Spleen (tissue), 11 donors: ENCODE data around the gene FAM83F. TPM values are rescaled to one million over a fixed set of nuclear protein-coding genes. Genes with fewer than 3 reads are reported as not detected.
A peak's percentile ranks its signal among the peaks of the same experiment; 100 is the strongest.

ENCODE experiments used
- DNase-seq: peaks from one replicate; pipeline ENCODE4 v3.0.0-alpha.2; 2020
- H3K27ac ChIP-seq, 8 donors: fragments of 200-600 bp; sonication (generic) in 7 of 8; 1 replicate in 4 of 8; 2 replicates in 4 of 8; pipeline versions ENCODE4 v1.5.0 to v1.8.0; 2016 to 2021; ENCODE audit warnings: inconsistent platforms in 4 of 8, mild to moderate bottlenecking in 4 of 8, moderate library complexity in 1 of 8
- H3K27me3 ChIP-seq, 7 donors: fragments of 200-600 bp; sonication (generic) in 6 of 7; replicated peaks in 1 of 7; 1 replicate in 4 of 7; 2 replicates in 3 of 7; pipeline versions ENCODE4 v1.5.0 to v1.8.0; 2016 to 2021; ENCODE audit warnings: inconsistent platforms in 3 of 7, mild to moderate bottlenecking in 1 of 7
- H3K36me3 ChIP-seq, 6 donors: fragments of 200-600 bp; sonication (generic) in 5 of 6; 1 replicate in 4 of 6; 2 replicates in 2 of 6; pipeline versions ENCODE4 v1.5.0 to v1.8.0; 2016 to 2021; ENCODE audit warnings: inconsistent platforms in 2 of 6
- H3K4me1 ChIP-seq, 6 donors: fragments of 200-600 bp; sonication (generic) in 5 of 6; 1 replicate in 3 of 6; 2 replicates in 3 of 6; pipeline versions ENCODE4 v1.5.0 to v1.8.0; 2016 to 2021; ENCODE audit warnings: inconsistent platforms in 3 of 6
- H3K4me3 ChIP-seq, 8 donors: fragments of 200-600 bp; sonication (generic) in 7 of 8; 1 replicate in 4 of 8; 2 replicates in 4 of 8; pipeline versions ENCODE4 v1.5.0 to v1.8.0; 2016 to 2021; ENCODE audit warnings: inconsistent platforms in 4 of 8, mild to moderate bottlenecking in 4 of 8, moderate library complexity in 2 of 8
- H3K9me3 ChIP-seq, 8 donors: fragments of 200-600 bp; sonication (generic) in 7 of 8; 1 replicate in 4 of 8; 2 replicates in 4 of 8; pipeline versions ENCODE4 v1.5.0 to v1.8.0; 2016 to 2021; ENCODE audit warnings: inconsistent platforms in 4 of 8
- POLR2A ChIP-seq, 3 donors: fragments of 450-650 bp; IDR thresholded peaks; one replicate each; pipeline ENCODE4 v1.5.1; 2017; ENCODE audit warnings: antibody characterized with exemption in 3 of 3, mild to moderate bottlenecking in 1 of 3
- POLR2AphosphoS5 ChIP-seq, 3 donors: sonication (generic); formaldehyde crosslinking; IDR thresholded peaks; one replicate each; pipeline ENCODE4 v1.5.1; 2017; ENCODE audit warnings: antibody characterized with exemption in 3 of 3
- WGBS, 5 donors: extraction: QIAGEN DNeasy Blood & Tissue Kit in 3 of 5; methylation state at CpG; one replicate each; pipeline versions ENCODE4 v1.1.5 to v1.1.7; 2013 to 2018; 5-methylcytosine and 5-hydroxymethylcytosine counted together
- intact Hi-C: fragments of 100-400 bp; cut with DNase I; formaldehyde crosslinking; loops from one replicate; pipeline ENCODE4 v1.15.0; 2023; ENCODE audit warnings: low total_unique reads
- polyA plus RNA-seq, 3 donors: library from polyadenylated mRNA; stranded (reverse); fragments of 200-250 nt; gene quantifications; one replicate each; pipeline ENCODE4 v1.2.1, GENCODE V29; 2013
- total RNA-seq, 7 donors: library from RNA; depleted of rRNA in 3 of 7; stranded (reverse); fragments of >200 nt in 3 of 7; fragmentation: NEBNext Ultra II Directional in 4 of 7; extraction: Animal tissue kit (Norgen Biotek cat#: 25700) in 4 of 7; gene quantifications; one replicate each; pipeline versions ENCODE4 v1.1.0 to v1.2.1, GENCODE V29; 2016 to 2021
- TF ChIP-seq, protein P1 (sequence below), 11 experiments: fragments of 200-600 bp in 7 of 11; fragments of 450-650 bp in 4 of 11; sonication (generic) in 4 of 11; IDR thresholded peaks in 8 of 11; conservative IDR thresholded peaks in 3 of 11; 1 replicate in 7 of 11; 2 replicates in 4 of 11; pipeline versions ENCODE4 v1.4.0 to v1.8.0; 2016 to 2021; ENCODE audit warnings: antibody characterized with exemption in 11 of 11, inconsistent platforms in 4 of 11, mild to moderate bottlenecking in 1 of 11
- donor health status: healthy with polysubstance abuse.
- donor health status: DM: no; HTN: no; CAD: no; lungs with moderate emphysema.
- donor health status: DM: no; HTN: no; CAD: no.
- donor health status: Bipolar disorder and iron deficiency.
- donor health status: healthy.
- donor health status: DM: no; HTN: no; CAD: no.
- donor health status: DM: yes; HTN: yes; CAD: no.

Gene FAM83F
- total and polyA plus RNA-seq, 10 donors, result 0.02 to 0.28 (median 0.12) TPM; not detected in 2

DNA sequence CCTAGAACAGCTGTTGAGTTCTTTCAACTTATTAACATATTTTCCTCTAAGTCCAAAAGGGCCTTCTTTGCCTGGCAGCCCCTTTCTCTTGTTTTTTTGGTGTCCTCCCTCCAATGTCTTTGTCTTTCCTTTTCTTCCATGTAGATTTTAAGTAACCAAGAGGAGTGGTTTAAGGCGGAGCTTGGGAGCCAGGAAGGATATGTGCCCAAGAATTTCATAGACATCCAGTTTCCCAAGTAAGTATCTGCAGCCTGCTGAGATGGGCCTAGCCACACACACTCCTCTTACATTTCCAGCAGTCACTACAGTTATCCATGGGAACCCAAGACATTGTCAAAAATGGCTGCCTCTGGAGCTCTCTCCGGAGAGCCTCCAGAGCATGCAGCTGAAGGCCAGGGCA lies 39.1 kb upstream of the FAM83F start:
- TF ChIP-seq, protein P1, sequence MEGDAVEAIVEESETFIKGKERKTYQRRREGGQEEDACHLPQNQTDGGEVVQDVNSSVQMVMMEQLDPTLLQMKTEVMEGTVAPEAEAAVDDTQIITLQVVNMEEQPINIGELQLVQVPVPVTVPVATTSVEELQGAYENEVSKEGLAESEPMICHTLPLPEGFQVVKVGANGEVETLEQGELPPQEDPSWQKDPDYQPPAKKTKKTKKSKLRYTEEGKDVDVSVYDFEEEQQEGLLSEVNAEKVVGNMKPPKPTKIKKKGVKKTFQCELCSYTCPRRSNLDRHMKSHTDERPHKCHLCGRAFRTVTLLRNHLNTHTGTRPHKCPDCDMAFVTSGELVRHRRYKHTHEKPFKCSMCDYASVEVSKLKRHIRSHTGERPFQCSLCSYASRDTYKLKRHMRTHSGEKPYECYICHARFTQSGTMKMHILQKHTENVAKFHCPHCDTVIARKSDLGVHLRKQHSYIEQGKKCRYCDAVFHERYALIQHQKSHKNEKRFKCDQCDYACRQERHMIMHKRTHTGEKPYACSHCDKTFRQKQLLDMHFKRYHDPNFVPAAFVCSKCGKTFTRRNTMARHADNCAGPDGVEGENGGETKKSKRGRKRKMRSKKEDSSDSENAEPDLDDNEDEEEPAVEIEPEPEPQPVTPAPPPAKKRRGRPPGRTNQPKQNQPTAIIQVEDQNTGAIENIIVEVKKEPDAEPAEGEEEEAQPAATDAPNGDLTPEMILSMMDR (IDR thresholded peaks at IDR 0.05 in 8 of 11, conservative IDR thresholded peaks at IDR 0.05 in 3 of 11), result no peak
- TF ChIP-seq POLR2A (IDR thresholded peaks at IDR 0.05) (no peak), POLR2AphosphoS5 (IDR thresholded peaks at IDR 0.05) (no peak)
- Histone ChIP-seq H3K27ac (no peak overlapping the region), H3K4me1 (peaks cover 25 to 100% (median 52%) of the 10 kb centered on the region in 6 donors), H3K4me3 (no peak overlapping the region), H3K9me3 (no peaks in the 10 kb centered on the region), H3K27me3 (peaks cover 0 to 14% (median 0%) of the 10 kb centered on the region in 7 donors), H3K36me3 (peaks cover 0 to 50% (median 1%) of the 10 kb centered on the region in 6 donors)
- intact Hi-C loops, result no loop called here
- 88 to 100% (median 94%) methylated on average over 2 of the region's 2 CpGs for WGBS, 5 donors
- no peak for DNase-seq

DNA sequence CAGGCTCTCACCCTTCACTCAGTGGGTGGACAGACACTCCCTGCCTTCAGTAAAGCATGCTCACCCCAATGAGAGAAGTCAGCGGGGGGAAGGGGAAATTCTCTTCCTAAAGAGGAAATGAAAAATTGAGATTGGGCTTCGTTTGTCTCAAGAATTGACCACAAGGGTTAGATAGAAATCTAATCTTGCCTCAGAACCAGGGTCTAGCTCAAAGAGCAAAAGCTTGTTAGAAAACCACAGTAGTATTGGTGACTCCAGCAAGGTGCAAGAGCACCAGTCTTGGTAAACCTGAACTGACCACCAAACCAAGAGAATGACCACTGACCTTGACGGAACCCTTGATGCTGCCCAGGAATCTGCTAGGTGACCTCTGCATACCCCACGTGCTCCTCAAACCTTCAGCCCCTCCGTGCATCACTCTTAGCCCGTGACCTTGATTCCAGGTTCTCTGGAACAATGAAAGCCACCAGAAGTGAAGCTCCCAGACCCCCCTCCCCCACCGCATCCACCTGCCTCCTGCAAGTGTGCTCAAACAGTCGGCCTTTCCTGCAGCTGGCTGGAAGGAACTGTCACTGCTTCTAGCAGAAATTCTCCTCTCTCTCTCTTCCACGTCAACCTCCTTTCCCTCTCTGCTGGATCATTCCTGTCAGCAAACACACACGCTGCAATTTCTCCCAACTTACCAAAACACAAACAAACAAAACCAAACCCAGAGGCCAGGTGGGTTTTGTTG lies 37.7 kb upstream of the FAM83F start:
- intact Hi-C loops, result no loop called here
- no peaks in the 10 kb centered on the region for H3K9me3 ChIP-seq
- no peak for TF ChIP-seq POLR2AphosphoS5 (IDR thresholded peaks at IDR 0.05)
- no peak for TF ChIP-seq POLR2A (IDR thresholded peaks at IDR 0.05)
- TF ChIP-seq, protein P1 (IDR thresholded peaks at IDR 0.05 in 8 of 11, conservative IDR thresholded peaks at IDR 0.05 in 3 of 11), result no peak
- H3K36me3 ChIP-seq, result peaks cover 0 to 50% (median 1%) of the 10 kb centered on the region in 6 donors
- no peak overlapping the region for H3K4me3 ChIP-seq
- H3K27me3 ChIP-seq, result peaks cover 0 to 14% (median 0%) of the 10 kb centered on the region in 7 donors
- peaks cover 22 to 100% (median 48%) of the 10 kb centered on the region in 6 donors for H3K4me1 ChIP-seq
- 26 to 47% (median 32%) methylated on average over 9 to 10 of the region's 10 CpGs for WGBS, 5 donors
- peak overlapping the region in 2 of 8 donors; percentile 4 to 10 for H3K27ac ChIP-seq
- DNase-seq, result no peak

DNA sequence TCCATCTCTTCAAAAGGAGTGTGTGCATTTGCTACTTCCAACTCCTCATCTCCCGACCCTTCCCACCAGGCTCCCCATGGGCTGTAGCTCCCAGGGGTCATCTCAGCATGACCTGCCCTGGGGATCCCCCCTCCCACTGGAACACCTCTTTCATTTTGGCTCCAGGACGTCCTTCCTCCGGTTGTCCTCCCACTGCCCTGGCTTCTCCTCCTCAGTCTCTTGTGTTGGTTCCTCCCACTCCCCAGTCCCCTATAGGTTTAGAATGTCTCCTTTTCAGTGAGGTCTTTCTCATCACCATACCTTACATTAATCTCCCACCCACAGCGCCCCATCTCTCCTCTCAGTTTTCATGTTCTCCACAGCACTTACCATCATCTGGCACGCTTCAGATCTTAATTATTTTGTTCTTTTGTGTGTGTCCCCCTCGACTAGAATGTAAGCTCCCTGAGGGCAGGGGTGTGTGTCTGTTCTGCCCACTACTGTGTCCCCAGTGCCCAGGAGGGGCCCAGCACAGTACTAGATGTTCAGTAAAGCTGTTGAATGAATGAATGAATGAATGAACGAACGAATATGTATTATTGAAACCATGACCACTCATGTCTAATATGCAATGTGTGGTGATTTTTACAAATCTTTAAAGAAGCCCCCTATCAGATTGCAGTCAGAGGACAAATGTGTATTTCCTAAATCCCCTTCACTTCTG lies 36.6 kb upstream of the FAM83F start:
- H3K36me3 ChIP-seq, result peaks cover 0 to 50% (median 1%) of the 10 kb centered on the region in 6 donors
- peaks cover 22 to 100% (median 51%) of the 10 kb centered on the region in 6 donors for H3K4me1 ChIP-seq
- no peak overlapping the region for H3K4me3 ChIP-seq
- H3K27me3 ChIP-seq, result peaks cover 0 to 14% (median 0%) of the 10 kb centered on the region in 7 donors
- no peaks in the 10 kb centered on the region for H3K9me3 ChIP-seq
- intact Hi-C loops, result no loop called here
- WGBS, 5 donors, result 80 to 89% (median 83%) methylated on average over 8 of the region's 8 CpGs
- H3K27ac ChIP-seq, result peak overlapping the region in 2 of 8 donors; percentile 22 to 87
- TF ChIP-seq, protein P1 (IDR thresholded peaks at IDR 0.05 in 8 of 11, conservative IDR thresholded peaks at IDR 0.05 in 3 of 11), result no peak
- no peak for TF ChIP-seq POLR2AphosphoS5 (IDR thresholded peaks at IDR 0.05)
- TF ChIP-seq POLR2A (IDR thresholded peaks at IDR 0.05), result no peak
- DNase-seq, result no peak
